ENCODE data around the gene FADD. TPM values are rescaled to one million over a fixed set of nuclear protein-coding genes. Genes with fewer than 3 reads are reported as not detected.

FADD gene
- total RNA-seq, 6 donors from 2014 or later, result 13.6 to 30.1 (median 23.0) TPM

- Histone ChIP-seq H3K4me3 (no peak overlapping the region), H3K27me3 (no peaks in the 10 kb centered on the region), H3K9me3 (no peaks in the 10 kb centered on the region), H3K36me3 (peaks cover 6 to 43% (median 34%) of the 10 kb centered on the region in 4 donors), H3K4me1 (peaks cover 17 to 40% (median 22%) of the 10 kb centered on the region in 4 donors), H3K27ac (peak overlapping the region in 1 of 4 donors; percentile 98)
- 82 to 86% methylated on average over 7 of the region's 7 CpGs for WGBS, 2 donors
- no peak for ATAC-seq (ENCODE audit: low FRiP score in 2 of 2)
- TF ChIP-seq EP300 (IDR thresholded peaks at IDR 0.05), result no peak
- TF ChIP-seq, protein P1, sequence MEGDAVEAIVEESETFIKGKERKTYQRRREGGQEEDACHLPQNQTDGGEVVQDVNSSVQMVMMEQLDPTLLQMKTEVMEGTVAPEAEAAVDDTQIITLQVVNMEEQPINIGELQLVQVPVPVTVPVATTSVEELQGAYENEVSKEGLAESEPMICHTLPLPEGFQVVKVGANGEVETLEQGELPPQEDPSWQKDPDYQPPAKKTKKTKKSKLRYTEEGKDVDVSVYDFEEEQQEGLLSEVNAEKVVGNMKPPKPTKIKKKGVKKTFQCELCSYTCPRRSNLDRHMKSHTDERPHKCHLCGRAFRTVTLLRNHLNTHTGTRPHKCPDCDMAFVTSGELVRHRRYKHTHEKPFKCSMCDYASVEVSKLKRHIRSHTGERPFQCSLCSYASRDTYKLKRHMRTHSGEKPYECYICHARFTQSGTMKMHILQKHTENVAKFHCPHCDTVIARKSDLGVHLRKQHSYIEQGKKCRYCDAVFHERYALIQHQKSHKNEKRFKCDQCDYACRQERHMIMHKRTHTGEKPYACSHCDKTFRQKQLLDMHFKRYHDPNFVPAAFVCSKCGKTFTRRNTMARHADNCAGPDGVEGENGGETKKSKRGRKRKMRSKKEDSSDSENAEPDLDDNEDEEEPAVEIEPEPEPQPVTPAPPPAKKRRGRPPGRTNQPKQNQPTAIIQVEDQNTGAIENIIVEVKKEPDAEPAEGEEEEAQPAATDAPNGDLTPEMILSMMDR (IDR thresholded peaks at IDR 0.05), result no peak
- TF ChIP-seq POLR2AphosphoS5 (IDR thresholded peaks at IDR 0.05), result no peak
- TF ChIP-seq POLR2A (IDR thresholded peaks at IDR 0.05), result no peak
- no peak for DNase-seq
Observed at GRCh38 chr11:70205766-70206165, 2.7 kb downstream of the FADD start.

GRCh38 chr11:70206226-70206981, 3.3 kb downstream of the FADD start:
- no peaks in the 10 kb centered on the region for H3K27me3 ChIP-seq
- peaks cover 6 to 43% (median 34%) of the 10 kb centered on the region in 4 donors for H3K36me3 ChIP-seq
- ATAC-seq (ENCODE audit: low FRiP score in 2 of 2) (no peak), DNase-seq (no peak)
- H3K9me3 ChIP-seq, result no peaks in the 10 kb centered on the region
- H3K4me1 ChIP-seq, result peaks cover 17 to 40% (median 22%) of the 10 kb centered on the region in 4 donors
- H3K27ac ChIP-seq, result no peak overlapping the region
- no peak overlapping the region for H3K4me3 ChIP-seq
- WGBS, 2 donors, result 96 to 98% methylated on average over 17 to 21 of the region's 22 CpGs
- TF ChIP-seq, protein P1 (IDR thresholded peaks at IDR 0.05), result no peak
- TF ChIP-seq POLR2AphosphoS5 (IDR thresholded peaks at IDR 0.05) (no peak), POLR2A (IDR thresholded peaks at IDR 0.05) (no peak), EP300 (IDR thresholded peaks at IDR 0.05) (no peak)

DNA sequence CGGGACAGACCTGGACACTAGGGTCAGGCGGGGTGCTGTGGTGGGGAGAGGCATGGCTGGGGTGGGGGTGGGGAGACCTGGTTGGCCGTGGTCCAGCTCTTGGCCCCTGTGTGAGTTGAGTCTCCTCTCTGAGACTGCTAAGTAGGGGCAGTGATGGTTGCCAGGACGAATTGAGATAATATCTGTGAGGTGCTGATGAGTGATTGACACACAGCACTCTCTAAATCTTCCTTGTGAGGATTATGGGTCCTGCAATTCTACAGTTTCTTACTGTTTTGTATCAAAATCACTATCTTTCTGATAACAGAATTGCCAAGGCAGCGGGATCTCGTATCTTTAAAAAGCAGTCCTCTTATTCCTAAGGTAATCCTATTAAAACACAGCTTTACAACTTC, 3.9 kb downstream of the FADD start:
- Histone ChIP-seq H3K36me3 (peaks cover 6 to 43% (median 34%) of the 10 kb centered on the region in 4 donors), H3K4me1 (peaks cover 17 to 41% (median 23%) of the 10 kb centered on the region in 4 donors), H3K9me3 (no peaks in the 10 kb centered on the region), H3K27me3 (no peaks in the 10 kb centered on the region), H3K27ac (no peak overlapping the region), H3K4me3 (no peak overlapping the region)
- no peak for TF ChIP-seq EP300 (IDR thresholded peaks at IDR 0.05)
- no peak for TF ChIP-seq POLR2AphosphoS5 (IDR thresholded peaks at IDR 0.05)
- TF ChIP-seq POLR2A (IDR thresholded peaks at IDR 0.05), result no peak
- DNase-seq, result no peak
- WGBS, 2 donors, result 75 to 84% methylated on average over 5 to 6 of the region's 6 CpGs
- no peak for ATAC-seq (ENCODE audit: low FRiP score in 2 of 2)

GRCh38 chr11:70207531-70208131, 4.5 kb downstream of the FADD start:
- no peaks in the 10 kb centered on the region for H3K9me3 ChIP-seq
- peaks cover 6 to 43% (median 34%) of the 10 kb centered on the region in 4 donors for H3K36me3 ChIP-seq
- no peak overlapping the region for H3K27ac ChIP-seq
- WGBS, 2 donors, result 86 to 87% methylated on average over 15 of the region's 15 CpGs
- ATAC-seq (ENCODE audit: low FRiP score in 2 of 2) (no peak), DNase-seq (no peak)
- H3K27me3 ChIP-seq, result no peaks in the 10 kb centered on the region
- H3K4me1 ChIP-seq, result peaks cover 13 to 41% (median 19%) of the 10 kb centered on the region in 4 donors
- no peak for TF ChIP-seq EP300 (IDR thresholded peaks at IDR 0.05)
- TF ChIP-seq, protein P1 (IDR thresholded peaks at IDR 0.05), result no peak
- TF ChIP-seq POLR2A (IDR thresholded peaks at IDR 0.05), result no peak
- TF ChIP-seq POLR2AphosphoS5 (IDR thresholded peaks at IDR 0.05), result no peak
- no peak overlapping the region for H3K4me3 ChIP-seq

DNA sequence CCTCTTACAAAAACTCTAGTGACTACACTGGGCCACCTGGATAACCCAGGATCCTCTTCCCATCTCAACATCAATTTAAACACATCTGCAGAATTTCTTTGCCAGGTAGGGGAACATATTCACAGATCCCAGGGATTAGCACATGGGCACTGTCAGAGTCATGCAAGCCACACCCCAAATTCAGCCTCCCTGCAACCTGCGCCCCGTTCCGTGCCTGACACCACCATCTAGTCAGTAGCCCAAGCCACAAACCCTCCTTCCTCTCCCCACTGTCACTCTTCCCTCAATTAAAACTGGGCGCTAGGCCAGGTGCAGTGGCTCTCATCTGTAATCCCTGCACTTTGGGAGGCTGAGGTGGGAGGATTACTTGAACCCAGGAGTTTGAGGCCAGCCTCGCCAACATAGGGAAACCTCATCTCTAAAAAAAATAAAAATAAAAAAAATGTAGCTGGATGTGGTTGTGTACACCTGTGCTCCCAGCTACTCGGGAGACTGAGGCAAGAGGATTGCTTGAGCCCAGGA, 6.4 kb downstream of the FADD start:
- H3K27me3 ChIP-seq, result no peaks in the 10 kb centered on the region
- peaks cover 10 to 33% (median 11%) of the 10 kb centered on the region in 4 donors for H3K4me1 ChIP-seq
- TF ChIP-seq EP300 (IDR thresholded peaks at IDR 0.05) (no peak), POLR2AphosphoS5 (IDR thresholded peaks at IDR 0.05) (no peak), POLR2A (IDR thresholded peaks at IDR 0.05) (no peak)
- TF ChIP-seq, protein P1 (IDR thresholded peaks at IDR 0.05), result no peak
- DNase-seq (no peak), ATAC-seq (ENCODE audit: low FRiP score in 2 of 2) (no peak)
- peaks cover 6 to 43% (median 34%) of the 10 kb centered on the region in 4 donors for H3K36me3 ChIP-seq
- 89 to 96% methylated on average over 6 of the region's 6 CpGs for WGBS, 2 donors
- H3K4me3 ChIP-seq, result no peak overlapping the region
- no peak overlapping the region for H3K27ac ChIP-seq
- H3K9me3 ChIP-seq, result no peaks in the 10 kb centered on the region
